ENCODE measurements around the gene PRSS16.

DNA sequence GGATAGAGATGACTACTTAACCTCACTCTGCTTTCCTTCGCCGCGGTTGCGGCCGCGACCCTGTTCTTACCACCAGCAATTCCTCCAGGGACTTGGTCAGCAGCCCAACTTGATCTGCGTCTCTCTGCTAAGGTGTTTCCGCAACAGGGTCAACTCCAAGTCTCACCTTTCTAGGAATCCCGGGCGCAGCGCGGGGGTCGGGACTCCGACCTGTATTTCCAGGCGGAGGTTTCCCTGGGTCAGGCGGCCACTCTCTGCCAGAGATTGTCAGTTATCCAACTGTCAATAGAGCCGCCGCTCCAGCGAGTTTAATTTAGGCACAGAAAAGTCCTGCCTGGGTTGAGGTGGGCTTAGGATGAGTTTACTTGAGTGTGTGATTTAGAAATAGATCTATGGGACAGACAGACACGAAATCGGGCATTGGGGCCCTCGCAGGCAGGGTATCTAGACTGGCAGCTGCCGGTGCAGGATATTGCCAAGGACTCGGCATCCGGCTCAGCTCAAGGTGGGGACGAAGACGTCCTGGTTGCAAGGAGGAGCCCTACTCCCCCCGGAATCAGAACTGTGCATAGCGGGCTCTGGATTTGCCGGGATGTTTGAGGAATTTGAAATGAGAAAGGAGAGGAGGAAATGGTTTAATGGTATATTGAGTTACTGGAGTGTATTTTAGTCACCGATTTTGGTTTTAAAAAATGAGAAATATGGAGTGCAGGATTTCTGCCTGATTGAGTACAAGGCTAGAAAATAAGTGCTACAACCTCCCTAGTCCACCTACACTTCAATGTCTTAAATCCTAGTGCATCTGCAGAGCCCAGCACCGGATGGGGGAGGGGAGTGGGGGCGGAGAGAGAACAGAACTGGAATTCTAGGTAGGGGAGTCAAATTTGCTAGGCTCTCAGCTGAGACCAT, 40.9 kb downstream of the PRSS16 start:
- TF ChIP-seq, protein P1, sequence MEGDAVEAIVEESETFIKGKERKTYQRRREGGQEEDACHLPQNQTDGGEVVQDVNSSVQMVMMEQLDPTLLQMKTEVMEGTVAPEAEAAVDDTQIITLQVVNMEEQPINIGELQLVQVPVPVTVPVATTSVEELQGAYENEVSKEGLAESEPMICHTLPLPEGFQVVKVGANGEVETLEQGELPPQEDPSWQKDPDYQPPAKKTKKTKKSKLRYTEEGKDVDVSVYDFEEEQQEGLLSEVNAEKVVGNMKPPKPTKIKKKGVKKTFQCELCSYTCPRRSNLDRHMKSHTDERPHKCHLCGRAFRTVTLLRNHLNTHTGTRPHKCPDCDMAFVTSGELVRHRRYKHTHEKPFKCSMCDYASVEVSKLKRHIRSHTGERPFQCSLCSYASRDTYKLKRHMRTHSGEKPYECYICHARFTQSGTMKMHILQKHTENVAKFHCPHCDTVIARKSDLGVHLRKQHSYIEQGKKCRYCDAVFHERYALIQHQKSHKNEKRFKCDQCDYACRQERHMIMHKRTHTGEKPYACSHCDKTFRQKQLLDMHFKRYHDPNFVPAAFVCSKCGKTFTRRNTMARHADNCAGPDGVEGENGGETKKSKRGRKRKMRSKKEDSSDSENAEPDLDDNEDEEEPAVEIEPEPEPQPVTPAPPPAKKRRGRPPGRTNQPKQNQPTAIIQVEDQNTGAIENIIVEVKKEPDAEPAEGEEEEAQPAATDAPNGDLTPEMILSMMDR (IDR thresholded peaks at IDR 0.05), result no peak
- no peak for TF ChIP-seq ZFX (IDR thresholded peaks at IDR 0.05; ENCODE audit: borderline replicate concordance)
